Measurements from ENCODE around the gene KRT7.
A peak's percentile ranks its signal among the peaks of the same experiment; 100 is the strongest.

Gene KRT7

GRCh38 chr12:52211716-52212585 lies 21.1 kb upstream of the KRT7 start:
- H3K4me2 ChIP-seq (ENCODE audit: low read length): no peak overlapping the region
- H3K27me3 ChIP-seq (ENCODE audit: control insufficient read depth, insufficient read depth, low read length): no peaks in the 10 kb centered on the region
- H2AFZ ChIP-seq: no peak overlapping the region
- no peak overlapping the region for H3K9ac ChIP-seq
- H3K36me3 ChIP-seq (ENCODE audit: control insufficient read depth, insufficient read depth, low read length): no peaks in the 10 kb centered on the region
- H3K4me3 ChIP-seq (ENCODE audit: low read depth, low read length): no peak overlapping the region
- no peak for TF ChIP-seq CTCF (IDR thresholded peaks at IDR 0.05)
- H3K4me1 ChIP-seq: peaks cover 37% of the 10 kb centered on the region
- H3K27ac ChIP-seq: no peak overlapping the region
- no peaks in the 10 kb centered on the region for H3K9me3 ChIP-seq (ENCODE audit: control insufficient read depth, low read length)
- H3K79me2 ChIP-seq: no peaks in the 10 kb centered on the region

GRCh38 chr12:52212701-52213563 lies 20.1 kb upstream of the KRT7 start:
- Histone ChIP-seq H3K4me2 (ENCODE audit: low read length) (peak overlapping the region; percentile 37), H3K27me3 (ENCODE audit: control insufficient read depth, insufficient read depth, low read length) (no peaks in the 10 kb centered on the region), H3K36me3 (ENCODE audit: control insufficient read depth, insufficient read depth, low read length) (no peaks in the 10 kb centered on the region), H3K27ac (no peak overlapping the region), H3K79me2 (no peaks in the 10 kb centered on the region), H3K4me1 (peaks cover 41% of the 10 kb centered on the region), H3K4me3 (ENCODE audit: low read depth, low read length) (no peak overlapping the region), H3K9ac (no peak overlapping the region), H3K9me3 (ENCODE audit: control insufficient read depth, low read length) (no peaks in the 10 kb centered on the region), H2AFZ (peak overlapping the region; percentile 1)
- no peak for TF ChIP-seq CTCF (IDR thresholded peaks at IDR 0.05)

GRCh38 chr12:52213564-52214420 lies 19.3 kb upstream of the KRT7 start:
- Histone ChIP-seq H3K27ac (no peak overlapping the region), H2AFZ (peak overlapping the region; percentile 1), H3K27me3 (ENCODE audit: control insufficient read depth, insufficient read depth, low read length) (no peaks in the 10 kb centered on the region), H3K9me3 (ENCODE audit: control insufficient read depth, low read length) (no peaks in the 10 kb centered on the region), H3K9ac (no peak overlapping the region), H3K4me1 (peaks cover 44% of the 10 kb centered on the region), H3K36me3 (ENCODE audit: control insufficient read depth, insufficient read depth, low read length) (no peaks in the 10 kb centered on the region), H3K79me2 (no peaks in the 10 kb centered on the region), H3K4me2 (ENCODE audit: low read length) (peak overlapping the region; percentile 37), H3K4me3 (ENCODE audit: low read depth, low read length) (no peak overlapping the region)
- peak; percentile 100 for TF ChIP-seq CTCF (IDR thresholded peaks at IDR 0.05)

- Histone ChIP-seq H3K4me1 (peaks cover 51% of the 10 kb centered on the region), H3K4me2 (ENCODE audit: low read length) (no peak overlapping the region), H2AFZ (no peak overlapping the region), H3K9me3 (ENCODE audit: control insufficient read depth, low read length) (no peaks in the 10 kb centered on the region), H3K79me2 (no peaks in the 10 kb centered on the region), H3K4me3 (ENCODE audit: low read depth, low read length) (no peak overlapping the region), H3K9ac (no peak overlapping the region), H3K36me3 (ENCODE audit: control insufficient read depth, insufficient read depth, low read length) (no peaks in the 10 kb centered on the region), H3K27ac (no peak overlapping the region), H3K27me3 (ENCODE audit: control insufficient read depth, insufficient read depth, low read length) (no peaks in the 10 kb centered on the region)
- no peak for TF ChIP-seq CTCF (IDR thresholded peaks at IDR 0.05)
These were observed 18.6 kb upstream of the KRT7 start for GRCh38 chr12:52214421-52214802.
